DMS53 (cell line): ENCODE measurements around the gene CHRNA4.

Experiments used
- DNase-seq: peaks from one replicate; lab custom pipeline; 2025; lab: John Stamatoyannopoulos, UW

Gene CHRNA4

DNA sequence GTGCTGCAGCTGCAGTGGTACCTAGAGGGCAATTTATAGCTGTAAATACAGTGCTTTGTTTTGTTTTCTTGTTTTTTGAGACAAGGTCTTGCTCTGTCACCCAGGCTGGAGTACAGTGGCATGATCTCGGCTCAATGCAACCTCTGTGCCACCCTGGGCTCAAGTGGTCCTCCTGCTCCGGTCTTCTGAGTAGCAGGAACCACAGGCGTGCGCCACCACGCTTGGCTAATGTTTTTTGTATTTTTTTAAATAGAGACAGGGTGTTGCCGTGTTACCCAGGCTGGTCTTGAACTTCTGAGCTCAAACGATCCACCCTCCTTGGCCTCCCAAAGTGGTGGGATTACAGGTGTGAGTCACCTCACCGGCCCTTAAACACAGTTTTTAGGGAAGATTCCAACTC lies 26.8 kb downstream of the CHRNA4 start:
- DNase-seq, result no peak

DNA sequence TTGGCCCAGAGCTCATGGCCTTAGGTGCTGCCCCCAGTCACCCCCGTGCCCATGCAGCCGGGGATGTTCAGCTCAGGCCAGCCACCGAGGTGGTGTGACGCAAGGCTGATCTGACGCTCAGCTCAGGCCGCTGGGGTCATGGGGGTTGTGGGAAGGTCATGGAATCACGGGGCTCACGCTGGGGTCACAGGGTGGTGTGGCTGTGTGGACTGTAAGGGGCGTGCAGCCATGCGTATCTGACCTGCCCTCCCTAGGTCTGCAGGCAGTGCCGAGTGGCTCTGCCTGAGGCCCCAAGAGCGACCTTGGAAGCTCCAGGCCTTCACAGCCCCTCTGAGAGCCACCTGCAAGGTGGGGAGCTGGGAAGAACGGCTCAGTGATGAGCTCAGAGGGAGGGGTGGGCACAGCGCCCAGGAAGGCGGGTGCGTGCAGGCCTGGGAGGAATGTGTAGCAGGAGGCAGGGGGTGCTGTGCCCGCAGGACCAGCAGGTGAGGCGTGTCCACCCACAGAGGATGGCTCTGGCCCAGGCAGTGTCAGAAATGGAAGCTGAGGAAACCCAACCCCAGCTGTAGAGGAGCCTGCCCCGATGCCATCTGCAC lies 27.8 kb downstream of the CHRNA4 start:
- no peak for DNase-seq

DNA sequence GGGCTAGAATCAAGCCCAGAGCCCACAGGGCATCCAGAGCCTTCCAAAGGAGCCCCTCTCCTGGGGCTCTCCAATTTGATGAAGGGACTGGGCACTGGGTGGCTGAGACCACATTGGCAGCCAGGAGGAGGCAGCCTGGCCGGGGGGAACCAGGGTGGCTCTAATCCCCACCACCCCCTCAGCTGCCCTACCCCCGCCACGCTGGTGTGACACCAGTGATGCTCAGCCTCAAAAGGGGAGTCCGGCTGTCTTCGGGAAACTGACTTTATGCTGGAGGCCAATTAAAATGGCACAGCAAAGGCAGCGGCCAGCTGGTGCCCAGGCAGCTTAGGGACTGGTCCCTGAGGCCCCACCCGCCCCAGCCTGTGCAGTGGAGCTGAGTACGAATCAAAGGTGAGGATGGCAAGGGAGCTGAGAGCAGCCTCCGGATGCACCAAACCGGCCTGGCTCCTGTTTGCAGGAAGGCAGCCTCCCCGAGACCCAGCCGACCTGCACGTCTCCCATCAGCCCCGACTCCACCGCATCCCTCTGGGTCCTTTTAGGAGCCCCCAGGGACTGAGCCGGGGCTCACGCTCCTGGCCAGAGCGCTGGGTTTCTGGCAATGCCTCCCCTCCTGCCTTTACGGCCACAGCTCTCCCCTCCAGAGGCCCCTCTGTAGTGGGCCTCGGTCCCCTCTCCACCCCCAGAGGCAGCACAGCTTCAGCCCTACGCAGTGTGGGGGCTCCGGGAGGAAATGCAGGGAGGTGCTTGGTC lies 28.5 kb downstream of the CHRNA4 start:
- no peak for DNase-seq

DNA sequence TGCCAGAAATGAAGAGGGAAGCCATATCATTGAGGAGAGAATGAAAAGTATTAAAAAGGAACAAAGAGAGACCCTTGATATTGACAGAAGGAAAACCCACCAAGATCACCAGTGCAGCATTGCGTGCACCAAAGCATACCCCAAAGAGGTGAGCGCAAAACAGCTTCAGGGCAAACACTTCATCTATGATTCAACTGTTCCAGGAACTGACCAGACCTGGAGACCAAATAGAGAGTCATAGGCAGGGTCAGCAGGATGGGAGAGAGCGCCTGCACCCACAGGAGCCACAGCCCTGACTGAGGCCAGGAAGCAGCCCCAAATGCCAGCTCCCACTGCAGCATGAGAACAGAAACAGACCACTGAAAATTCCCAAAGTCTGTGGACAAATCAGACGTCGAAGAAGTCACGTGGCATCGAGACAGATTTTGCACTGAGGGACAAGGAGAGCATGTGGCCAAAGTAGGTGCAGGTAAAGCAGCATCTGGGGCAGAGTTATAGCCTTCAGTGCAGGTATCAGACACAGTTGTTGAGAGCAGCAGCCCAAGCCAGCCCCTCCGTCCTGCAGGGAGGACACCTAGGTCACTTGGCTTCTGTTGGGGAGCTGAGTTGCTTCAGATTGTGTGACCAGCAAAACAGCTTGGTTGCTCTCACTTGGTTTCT lies 29.3 kb downstream of the CHRNA4 start:
- no peak for DNase-seq

DNA sequence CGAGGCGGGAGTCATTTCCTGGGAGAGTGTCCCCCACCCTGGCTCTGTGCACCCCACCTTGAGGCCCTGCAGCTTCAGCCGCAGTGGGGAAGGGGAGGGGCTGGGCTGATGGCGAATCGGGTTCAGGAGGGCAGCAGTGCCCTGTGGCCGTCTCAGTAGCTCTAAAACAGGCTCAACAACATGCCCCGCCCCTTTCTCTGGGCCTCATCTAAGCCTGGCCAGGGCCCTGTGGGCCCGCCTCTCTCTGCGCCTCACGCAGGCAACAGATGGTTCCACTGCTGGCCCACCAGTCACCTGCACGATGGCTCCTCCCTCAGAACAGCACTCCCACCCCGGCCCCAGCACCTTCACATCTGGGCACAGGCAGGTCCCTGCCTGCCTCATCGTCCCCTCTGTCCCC lies 30.2 kb downstream of the CHRNA4 start:
- no peak for DNase-seq

DNA sequence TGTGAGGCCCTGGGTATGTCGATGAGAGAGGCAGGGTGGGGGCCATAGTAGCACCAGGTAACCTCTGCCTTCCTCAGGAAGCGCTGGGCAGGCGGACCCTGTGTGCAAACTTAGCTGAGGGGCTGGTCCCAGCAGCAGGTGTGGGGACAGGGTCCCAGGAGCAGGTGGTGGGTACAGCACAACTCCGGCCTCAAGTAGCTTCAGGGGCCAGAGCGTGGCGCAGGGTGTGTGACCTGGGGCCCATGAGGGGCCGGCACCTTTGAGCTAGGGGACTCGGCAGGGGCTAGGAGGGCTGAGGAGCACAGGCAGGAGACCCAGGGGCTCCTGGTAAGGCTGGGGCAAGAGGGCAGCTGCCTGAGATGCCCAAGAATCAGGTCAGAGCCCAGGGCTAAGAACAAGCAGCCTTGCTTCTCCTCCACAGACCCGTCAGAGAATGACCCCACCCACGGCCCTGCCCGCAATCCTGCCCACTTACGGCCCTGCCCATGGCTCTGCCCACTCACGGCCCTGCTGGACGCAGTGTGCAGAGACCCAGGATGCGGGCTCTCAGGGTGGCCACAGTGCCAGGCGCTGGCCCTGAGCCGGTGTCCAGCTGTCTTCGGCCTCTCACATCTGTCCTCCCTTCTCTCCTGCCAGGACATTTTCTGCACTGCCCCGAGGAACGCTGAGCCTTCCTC lies 30.9 kb downstream of the CHRNA4 start:
- no peak for DNase-seq

DNA sequence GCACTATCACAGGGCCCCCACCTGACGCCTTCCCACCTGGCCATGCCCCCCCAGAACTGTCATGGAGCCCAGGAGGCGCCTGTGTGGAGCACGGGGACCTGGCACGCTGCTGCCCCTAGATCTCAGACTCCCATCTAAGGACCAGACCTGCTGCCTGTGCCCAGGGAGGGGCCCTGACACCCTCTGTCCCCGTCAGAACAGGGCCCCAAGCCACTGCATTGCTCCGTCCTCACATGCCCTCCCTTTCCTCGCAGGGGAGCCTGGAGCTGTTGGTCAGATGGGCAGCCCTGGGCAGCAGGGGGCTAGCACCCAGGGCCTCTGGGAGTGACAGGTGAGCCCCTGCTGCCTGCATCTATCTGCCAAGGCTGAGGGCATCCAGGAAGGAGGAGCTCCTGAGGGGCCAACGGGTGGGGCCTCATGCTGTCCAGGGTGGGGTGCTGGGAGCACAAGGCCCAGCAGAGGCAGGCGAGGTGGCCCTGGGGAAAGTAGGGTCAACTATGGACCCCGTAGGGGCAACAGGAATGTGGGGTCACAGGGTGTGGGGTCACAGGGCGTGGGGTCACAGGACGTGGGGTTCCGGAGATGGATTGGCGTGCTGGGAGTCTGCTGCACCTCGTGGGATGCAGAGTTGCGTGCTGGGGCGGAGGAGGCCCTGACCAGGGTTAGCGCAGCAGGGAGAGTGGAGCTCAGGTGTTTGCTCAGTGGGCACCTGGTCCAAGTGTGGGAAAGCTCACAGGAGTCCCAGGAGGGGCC lies 31.6 kb downstream of the CHRNA4 start:
- no peak for DNase-seq

DNA sequence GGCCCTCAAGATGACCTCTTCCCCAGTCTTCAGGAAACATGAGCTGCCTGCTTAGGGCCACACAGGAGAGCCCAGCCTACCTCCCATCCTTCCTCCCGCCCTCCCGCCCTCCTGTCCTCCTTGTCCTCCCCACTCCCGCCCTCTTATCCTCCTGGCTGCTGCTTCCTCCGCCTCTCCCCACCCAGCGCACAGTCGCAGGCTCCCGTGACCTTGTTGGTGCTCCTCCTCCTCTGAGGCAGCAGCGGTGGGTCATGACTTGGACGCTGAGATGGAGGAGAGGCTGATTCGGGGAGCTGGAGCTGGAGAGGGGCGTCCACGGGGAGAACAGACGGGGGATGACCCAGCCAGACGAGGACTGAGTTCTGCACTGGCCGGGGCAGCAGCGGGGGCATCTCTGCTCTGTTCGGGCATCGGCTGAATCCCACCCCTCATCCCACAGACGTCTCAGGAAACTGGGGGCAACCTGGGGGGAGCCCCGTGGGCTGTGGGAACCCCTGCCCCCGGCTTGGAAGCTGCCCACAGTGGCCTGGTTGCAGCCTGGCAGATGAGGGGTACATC lies 32.4 kb downstream of the CHRNA4 start:
- no peak for DNase-seq

DNA sequence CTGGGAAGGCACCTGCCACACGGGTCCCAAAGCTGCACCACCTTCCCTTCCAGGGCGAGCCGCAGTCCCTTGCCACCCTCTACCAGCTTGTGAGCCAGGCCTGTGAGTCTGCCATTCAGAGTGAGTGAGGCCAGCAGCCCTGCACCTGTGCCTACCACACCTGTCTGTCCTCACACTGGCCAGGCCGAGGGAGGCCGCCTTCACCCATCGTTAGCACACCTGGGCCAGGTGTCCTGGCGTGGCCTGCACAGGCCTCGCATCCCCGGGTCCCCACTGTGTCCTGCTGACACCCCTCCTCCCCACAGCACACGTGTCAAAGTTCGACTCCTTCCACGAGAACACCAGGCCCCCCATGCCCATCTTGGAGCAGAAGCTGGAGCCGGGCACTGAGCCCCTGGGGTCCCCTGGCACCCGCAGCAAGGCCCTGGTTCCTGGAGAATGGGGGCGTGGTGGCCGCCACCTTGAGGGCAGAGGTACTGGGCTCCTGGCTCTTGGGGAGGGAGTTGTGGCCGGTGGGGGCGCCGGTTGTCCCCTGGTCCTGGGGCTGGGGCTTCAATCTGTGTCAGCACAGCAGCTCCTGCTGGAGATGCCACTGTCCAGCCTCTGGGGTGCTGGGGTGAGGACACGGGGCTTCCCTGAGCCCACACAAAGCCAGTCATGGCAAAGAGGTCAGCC lies 33.0 kb downstream of the CHRNA4 start:
- no peak for DNase-seq

DNA sequence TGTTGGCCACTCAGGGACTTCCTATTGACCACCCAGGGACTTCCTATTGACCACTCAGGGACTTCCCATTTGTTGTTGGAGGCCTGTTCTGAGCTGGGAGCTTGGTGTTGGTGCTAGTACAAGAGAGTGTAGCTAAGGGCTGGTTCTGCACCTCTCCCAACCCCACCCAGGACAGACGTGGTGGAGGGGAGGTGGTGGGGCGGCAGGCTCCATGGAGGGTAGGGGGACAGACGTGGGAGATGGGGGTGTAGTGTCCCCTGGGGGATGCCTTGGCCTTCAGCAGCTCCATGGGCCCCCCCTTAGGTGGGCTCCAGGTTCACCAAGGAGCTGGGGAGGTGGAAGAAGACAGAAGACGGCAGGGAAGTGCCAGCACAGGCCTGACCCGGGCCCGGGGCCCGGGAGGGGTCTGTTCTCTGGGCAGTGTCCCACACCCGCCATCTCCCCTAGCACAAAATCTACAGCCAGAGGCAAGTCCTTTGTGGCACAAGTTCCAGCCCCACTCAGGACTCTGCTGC lies 33.9 kb downstream of the CHRNA4 start:
- no peak for DNase-seq

DNA sequence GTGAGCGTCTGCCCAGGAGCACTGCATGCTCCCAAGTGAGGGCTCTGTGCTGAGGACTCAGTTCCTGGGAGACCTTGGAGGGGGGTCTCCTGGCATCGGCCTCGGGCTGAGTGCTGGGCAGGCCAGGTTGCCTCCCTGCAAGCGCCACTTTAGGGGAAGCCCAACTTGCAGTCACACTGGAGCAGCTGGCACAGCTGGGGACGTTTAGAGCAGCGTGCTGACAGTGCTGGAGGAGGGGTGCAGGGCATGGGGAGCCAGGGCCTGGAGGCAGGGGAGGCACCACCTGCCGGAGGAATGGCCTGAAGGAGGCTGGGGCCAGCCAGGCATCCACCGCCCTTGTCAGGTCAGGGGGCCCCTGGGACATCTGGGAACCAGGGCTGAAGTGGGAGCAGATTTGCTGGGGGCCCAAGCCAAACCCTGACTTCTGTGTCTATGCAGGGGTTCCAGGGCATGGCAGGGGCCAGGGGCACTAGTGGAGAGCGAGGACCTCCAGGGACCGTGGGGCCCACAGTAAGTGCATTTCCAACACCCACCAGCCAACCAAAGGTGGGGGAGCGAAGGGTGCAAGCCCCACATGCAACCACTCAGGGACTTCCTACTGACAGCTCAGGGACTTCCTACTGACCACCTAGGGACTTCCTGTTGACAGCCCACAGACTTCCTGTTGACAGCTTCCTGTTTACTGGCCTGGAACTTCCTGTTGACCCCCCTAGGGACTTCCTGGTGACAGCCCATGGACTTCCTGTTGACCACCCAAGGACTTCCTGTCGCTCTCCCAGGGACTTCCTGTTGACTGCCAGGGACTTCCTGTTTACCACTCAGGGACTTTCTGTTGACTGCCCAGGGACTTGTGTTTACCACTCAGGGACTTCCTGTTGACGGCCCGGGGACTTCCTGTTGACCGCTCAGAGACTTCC lies 34.6 kb downstream of the CHRNA4 start:
- DNase-seq, result no peak

DNA sequence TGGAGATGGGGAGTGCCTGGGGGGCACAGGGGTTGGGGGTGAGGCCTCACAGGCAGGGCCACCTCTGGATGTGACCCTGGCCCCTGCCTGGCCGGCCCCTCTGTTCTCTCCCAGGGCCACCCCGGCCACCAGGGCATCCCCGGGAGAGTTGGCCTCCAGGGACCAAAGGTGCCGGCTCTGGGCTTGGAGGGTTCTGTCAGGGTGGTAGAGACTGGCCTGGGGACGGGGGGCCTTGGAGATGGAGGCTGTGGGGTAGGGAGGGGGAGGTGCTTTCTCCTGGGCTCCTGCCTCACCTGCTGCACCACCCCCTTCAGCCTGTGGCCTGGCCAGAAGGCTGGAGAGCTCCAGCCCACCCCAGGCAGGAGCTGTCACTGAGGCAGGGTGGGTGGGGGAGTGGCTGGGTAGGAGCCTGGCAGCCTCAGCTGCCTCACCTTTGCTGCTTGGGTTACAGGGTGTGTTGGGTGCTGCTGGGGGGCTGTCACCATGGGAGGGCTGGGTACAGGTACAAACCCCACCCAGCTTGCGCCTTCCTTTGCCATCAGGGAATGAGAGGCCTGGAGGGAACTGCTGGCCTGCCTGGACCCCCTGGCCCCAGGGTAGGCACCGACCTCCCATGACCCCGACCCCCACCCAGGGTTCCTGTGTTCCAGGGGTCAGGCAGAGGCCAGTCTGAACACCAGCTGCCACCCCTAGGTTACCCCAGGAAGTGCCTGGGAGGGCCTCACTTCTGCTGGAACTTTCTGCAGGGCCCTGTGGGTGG lies 35.4 kb downstream of the CHRNA4 start:
- no peak for DNase-seq

DNA sequence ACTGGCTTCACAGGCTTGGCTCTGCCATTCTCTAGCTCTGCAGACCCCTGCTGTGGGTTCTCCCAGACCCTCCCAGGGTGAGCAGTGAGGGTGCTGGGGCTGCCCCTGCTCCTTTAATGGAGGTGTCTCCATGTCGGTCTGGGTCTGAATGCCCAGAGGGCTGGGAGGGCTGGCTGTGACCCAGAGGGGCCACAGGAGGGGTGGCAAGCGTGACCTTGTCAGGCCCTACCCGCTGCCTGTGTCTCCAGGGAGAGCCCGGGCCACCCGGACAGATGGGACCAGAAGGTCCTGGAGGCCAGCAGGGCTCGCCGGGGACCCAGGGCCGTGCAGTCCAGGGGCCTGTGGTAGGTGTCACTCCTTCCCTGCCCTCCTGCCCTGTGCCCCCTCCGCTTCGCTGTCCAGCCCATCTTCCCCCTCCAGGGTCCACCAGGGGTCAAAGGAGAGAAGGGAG lies 36.1 kb downstream of the CHRNA4 start:
- no peak for DNase-seq

DNA sequence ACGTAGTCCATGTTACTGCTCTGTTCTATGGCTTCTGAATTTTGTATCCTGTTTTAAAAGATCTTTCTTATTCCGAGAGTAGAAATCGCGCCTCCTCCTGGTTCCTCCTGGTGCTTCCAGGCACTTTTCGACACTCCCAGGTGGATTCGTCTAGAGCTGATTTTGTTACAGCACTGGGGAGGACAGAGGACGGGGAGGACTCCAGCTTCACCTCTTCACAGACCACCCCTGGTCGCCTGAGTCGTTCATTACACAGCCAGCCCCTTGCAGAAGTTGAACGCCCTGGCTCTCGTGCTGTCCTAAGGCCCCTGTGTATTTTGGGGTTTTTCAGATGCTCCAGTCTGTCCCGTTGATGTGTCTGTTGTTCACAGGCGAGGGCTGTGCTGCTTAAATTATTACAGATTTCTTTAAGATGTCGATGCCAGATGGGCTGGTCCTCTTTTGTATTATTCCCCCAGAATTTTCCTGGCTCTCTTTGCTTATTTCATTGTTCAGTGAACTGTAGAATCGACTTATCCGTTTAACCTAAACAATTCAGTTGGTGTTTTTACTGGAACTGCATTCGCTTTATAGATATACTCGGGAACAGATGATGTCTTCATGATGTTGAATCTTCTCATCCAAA lies 37.7 kb downstream of the CHRNA4 start:
- peak; percentile 22 for DNase-seq

DNA sequence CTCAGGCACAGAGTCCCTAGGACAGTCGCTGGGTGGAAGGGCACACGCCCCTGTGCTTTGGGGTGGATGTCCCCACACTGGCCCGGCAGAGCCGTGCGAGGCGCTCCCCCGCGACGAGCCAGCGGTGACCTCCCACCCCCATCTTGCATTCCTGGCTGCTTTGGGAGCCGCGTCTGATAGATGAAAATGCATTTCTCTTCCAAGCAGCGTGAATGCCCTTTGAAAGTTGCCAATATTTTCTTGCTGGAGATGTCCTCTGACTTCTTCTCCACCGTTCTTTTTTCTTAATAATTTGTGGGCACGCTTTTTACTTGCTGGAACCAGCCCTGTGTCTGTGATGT lies 38.2 kb downstream of the CHRNA4 start:
- no peak for DNase-seq

DNA sequence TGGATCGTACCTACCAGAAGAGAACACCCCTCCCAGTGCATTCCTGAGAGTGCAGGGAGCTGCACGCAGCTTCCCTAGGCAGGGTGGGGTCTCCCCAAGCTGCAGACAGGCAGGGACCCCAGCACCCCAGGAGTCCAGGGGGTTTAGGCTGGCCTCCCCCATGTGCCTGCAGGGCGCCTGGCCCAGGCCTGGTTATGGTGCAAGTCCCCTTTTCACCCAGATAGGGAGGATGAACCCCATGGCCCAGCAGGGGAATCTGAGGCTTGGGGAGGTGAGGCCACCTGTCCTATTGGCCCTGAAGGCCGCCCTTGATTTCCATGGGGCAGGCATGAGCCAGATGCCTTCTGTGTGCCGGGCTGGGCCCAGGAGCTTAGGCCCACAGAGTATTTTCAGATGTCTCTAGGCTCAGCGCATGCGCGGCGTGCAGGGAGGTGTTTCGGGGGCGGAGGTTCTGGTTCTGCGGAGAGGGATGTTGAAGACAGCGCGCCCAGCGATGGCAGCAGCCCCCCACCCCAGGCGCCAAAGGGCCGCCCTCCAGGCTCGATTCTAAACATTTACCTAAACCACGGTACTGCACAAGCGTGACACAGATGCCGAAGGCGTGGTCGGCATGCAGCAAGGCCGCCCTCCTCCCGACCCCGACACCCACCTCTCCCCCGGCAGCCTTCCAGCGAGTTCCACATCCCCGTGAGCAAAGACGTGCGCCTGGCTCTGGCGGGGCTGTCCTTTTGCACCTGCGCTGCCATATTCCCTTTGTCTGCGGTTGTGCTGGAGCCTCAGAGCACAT lies 38.8 kb downstream of the CHRNA4 start:
- DNase-seq, result no peak

DNA sequence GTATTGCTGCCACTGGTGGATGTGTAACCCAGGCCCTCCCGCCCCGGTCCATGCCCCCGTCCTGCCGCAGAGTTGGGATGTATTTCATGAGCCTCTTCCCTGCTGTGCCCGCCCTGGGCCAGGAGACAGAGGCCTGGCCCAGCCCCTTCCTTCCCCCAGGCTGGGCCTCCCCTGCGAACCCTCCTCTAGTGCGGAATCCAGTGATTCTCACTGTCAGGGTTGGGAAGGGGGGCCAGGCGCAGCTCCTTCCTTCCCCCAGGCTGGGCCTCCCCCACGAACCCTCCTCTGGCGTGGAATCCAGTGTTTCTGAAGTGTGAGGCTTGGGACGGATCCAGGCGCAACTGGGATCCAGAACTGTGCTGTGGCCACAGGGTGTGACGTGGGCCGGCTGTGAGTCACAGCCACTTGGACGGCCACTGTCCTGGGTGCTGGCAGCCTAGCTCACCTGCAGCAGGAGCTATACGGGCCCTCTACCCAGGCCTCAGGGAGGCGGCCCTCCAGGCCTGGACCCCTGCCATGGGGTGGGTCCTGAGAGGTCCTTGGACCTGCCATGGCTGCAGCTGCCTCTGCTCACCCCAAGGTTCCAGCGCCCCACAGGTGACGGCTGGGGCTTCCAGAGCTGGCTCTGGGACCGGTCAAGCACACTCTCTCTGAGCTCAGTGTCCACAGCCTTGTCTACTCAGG lies 39.9 kb downstream of the CHRNA4 start:
- no peak for DNase-seq
